HG03025 (cell line): ENCODE results near the gene METRN.

Experiments used
- ATAC-seq: cut with Tn5 transposase; IDR thresholded peaks from one replicate; pipeline ENCODE4 v1.9.1; 2021; ENCODE audit warnings: mild to moderate bottlenecking, moderate library complexity; ENCODE audit not compliant: unreplicated experiment, low FRiP score

Gene METRN

DNA sequence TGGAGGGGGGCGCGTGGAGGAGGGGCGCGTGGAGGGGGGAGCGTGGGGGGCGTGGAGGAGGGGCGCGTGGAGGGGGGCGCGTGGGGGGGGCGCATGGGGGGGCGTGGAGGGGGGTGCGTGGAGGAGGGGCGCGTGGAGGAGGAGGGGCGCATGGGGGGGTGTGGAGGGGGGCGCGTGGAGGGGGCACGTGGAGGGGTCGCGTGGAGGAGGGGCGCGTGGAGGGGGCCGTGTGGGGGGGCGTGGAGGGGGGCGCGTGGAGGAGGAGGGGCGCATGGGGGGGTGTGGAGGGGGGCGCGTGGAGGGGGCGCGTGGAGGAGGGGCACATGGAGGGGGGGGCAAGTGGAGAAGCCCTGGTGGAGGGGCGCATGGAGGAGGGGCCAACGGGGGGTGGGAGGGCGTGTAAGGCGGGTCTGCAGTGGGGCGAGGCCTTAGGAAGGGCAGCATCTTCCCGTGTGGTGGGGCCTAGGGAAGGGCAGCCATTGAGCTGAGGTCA is 52.9 kb downstream of the METRN start:
- no peak for ATAC-seq

DNA sequence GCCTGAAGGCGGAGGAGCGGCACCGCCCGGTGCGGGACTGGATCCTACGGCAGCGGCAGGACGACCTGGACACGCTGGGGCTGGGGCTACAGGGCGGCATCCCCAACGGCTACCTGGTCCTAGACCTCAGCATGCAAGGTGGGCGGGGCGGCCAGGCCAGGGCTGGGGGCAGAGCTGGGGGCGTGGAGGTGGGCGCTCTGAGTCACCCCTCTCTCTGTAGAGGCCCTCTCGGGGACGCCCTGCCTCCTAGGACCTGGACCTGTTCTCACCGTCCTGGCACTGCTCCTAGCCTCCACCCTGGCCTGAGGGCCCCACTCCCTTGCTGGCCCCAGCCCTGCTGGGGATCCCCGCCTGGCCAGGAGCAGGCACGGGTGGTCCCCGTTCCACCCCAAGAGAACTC is 53.5 kb downstream of the METRN start:
- ATAC-seq, result no peak
